Liver (tissue), 9 donors: ENCODE results near the gene B3GNT3. TPM values are rescaled to one million over a fixed set of nuclear protein-coding genes. Genes with fewer than 3 reads are reported as not detected.

Experiments used
- DNase-seq: peaks from one replicate; pipeline ENCODE4 v3.0.0-alpha.2; 2017; ENCODE audit warnings: low spot score
- H3K27ac ChIP-seq, 2 donors: one replicate each; pipeline ENCODE4 v1.7.0; 2013; ENCODE audit warnings: inconsistent platforms in 2 of 2, low read length in 2 of 2, control low read depth in 1 of 2, low read depth in 1 of 2, mild to moderate bottlenecking in 1 of 2
- H3K27me3 ChIP-seq, 4 donors: one replicate each; pipeline versions ENCODE4 v1.6.1 to v1.7.0; 2013; ENCODE audit warnings: low read length in 3 of 4, inconsistent platforms in 1 of 4, mild to moderate bottlenecking in 1 of 4, moderate library complexity in 1 of 4; ENCODE audit not compliant: control insufficient read depth in 4 of 4, insufficient read depth in 4 of 4
- H3K36me3 ChIP-seq, 4 donors: one replicate each; pipeline versions ENCODE4 v1.6.1 to v1.7.0; 2013; ENCODE audit warnings: low read length in 3 of 4, mild to moderate bottlenecking in 3 of 4, low read depth in 1 of 4, moderate library complexity in 1 of 4; ENCODE audit not compliant: control insufficient read depth in 4 of 4, insufficient read depth in 3 of 4
- H3K4me1 ChIP-seq, 4 donors: one replicate each; pipeline versions ENCODE4 v1.6.1 to v1.7.0; 2013; ENCODE audit warnings: low read length in 3 of 4, mild to moderate bottlenecking in 3 of 4, moderate library complexity in 1 of 4; ENCODE audit not compliant: control insufficient read depth in 4 of 4, insufficient read depth in 4 of 4
- H3K4me3 ChIP-seq, 3 donors: one replicate each; pipeline versions ENCODE4 v1.6.1 to v1.7.0; 2013; ENCODE audit warnings: low read length in 3 of 3, control low read depth in 1 of 3, low read depth in 1 of 3, mild to moderate bottlenecking in 1 of 3
- H3K9ac ChIP-seq, 2 donors: one replicate each; pipeline ENCODE4 v1.7.0; 2013; ENCODE audit warnings: low read length in 2 of 2, mild to moderate bottlenecking in 2 of 2, moderate library complexity in 2 of 2, control low read depth in 1 of 2, low read depth in 1 of 2
- H3K9me3 ChIP-seq, 4 donors: one replicate each; pipeline versions ENCODE4 v1.6.1 to v1.7.0; 2013; ENCODE audit warnings: low read length in 3 of 4; ENCODE audit not compliant: control insufficient read depth in 4 of 4
- EGR1 ChIP-seq, 2 donors: IDR thresholded peaks; 2 replicates each; pipeline ENCODE4 v1.6.1; 2016 to 2018; ENCODE audit warnings: antibody characterized with exemption in 2 of 2, low read depth in 2 of 2
- FOXA1 ChIP-seq: IDR thresholded peaks from 2 replicates; pipeline ENCODE4 v1.6.1; 2016; ENCODE audit warnings: antibody characterized with exemption
- GABPA ChIP-seq, 2 donors: IDR thresholded peaks in 1 of 2; conservative IDR thresholded peaks in 1 of 2; 2 replicates each; pipeline ENCODE4 v1.6.1; 2016; ENCODE audit warnings: antibody characterized with exemption in 2 of 2, mild to moderate bottlenecking in 1 of 2, moderate library complexity in 1 of 2
- HNF4G ChIP-seq: IDR thresholded peaks from 2 replicates; pipeline ENCODE4 v1.6.1; 2016; ENCODE audit warnings: antibody characterized with exemption
- JUND ChIP-seq, 2 donors: IDR thresholded peaks; 2 replicates each; pipeline ENCODE4 v1.6.1; 2016; ENCODE audit warnings: antibody characterized with exemption in 2 of 2
- NR2F2 ChIP-seq: IDR thresholded peaks from 2 replicates; pipeline ENCODE4 v1.6.1; 2016; ENCODE audit warnings: antibody characterized with exemption
- RAD21 ChIP-seq, 2 donors: IDR thresholded peaks; 2 replicates each; pipeline ENCODE4 v1.6.1; 2016; ENCODE audit warnings: antibody characterized with exemption in 2 of 2, mild to moderate bottlenecking in 2 of 2
- RXRA ChIP-seq, 2 donors: IDR thresholded peaks; 2 replicates each; pipeline ENCODE4 v1.6.1; 2017 to 2018; ENCODE audit warnings: antibody characterized with exemption in 2 of 2, mild to moderate bottlenecking in 1 of 2
- SP1 ChIP-seq: IDR thresholded peaks from 2 replicates; pipeline ENCODE4 v1.6.1; 2018; ENCODE audit warnings: antibody characterized with exemption, mild to moderate bottlenecking
- TAF1 ChIP-seq: conservative IDR thresholded peaks from 2 replicates; pipeline ENCODE4 v1.6.1; 2016; ENCODE audit warnings: antibody characterized with exemption, mild to moderate bottlenecking
- YY1 ChIP-seq: IDR thresholded peaks from 2 replicates; pipeline ENCODE4 v1.6.1; 2016; ENCODE audit warnings: antibody characterized with exemption, mild to moderate bottlenecking
- WGBS: extraction: QIAGEN DNeasy Blood & Tissue Kit; methylation state at CpG from one replicate; pipeline ENCODE4 v1.1.7; 2013; 5-methylcytosine and 5-hydroxymethylcytosine counted together
- polyA plus RNA-seq, 2 donors: library from polyadenylated mRNA; stranded (reverse) in 1 of 2; unstranded in 1 of 2; fragments of 200-250 nt in 1 of 2; fragments of >200 nt in 1 of 2; fragmentation: Nextera tagmentation in 1 of 2; extraction: Ambion mirVana in 1 of 2; gene quantifications; one replicate each; pipeline versions ENCODE4 v1.2.1 to v1.2.3, GENCODE V29; 2013 to 2015
- total RNA-seq, 2 donors: library from RNA; depleted of rRNA; stranded (reverse); fragments of >200 nt; gene quantifications; one replicate each; pipeline ENCODE4 v1.2.3, GENCODE V29; 2014
- TF ChIP-seq, protein P1 (sequence below): fragments of 150-350 bp; IDR thresholded peaks from 2 replicates; pipeline ENCODE4 v1.5.1; 2017; ENCODE audit warnings: improper control_type of control experiment, low read depth, low read length; ENCODE audit not compliant: missing input control
- TF ChIP-seq, protein P2 (sequence below): IDR thresholded peaks from 2 replicates; pipeline ENCODE4 v1.6.1; 2016; ENCODE audit warnings: antibody characterized with exemption
- TF ChIP-seq, protein P3 (sequence below): IDR thresholded peaks from 2 replicates; pipeline ENCODE4 v1.6.1; 2016; ENCODE audit warnings: antibody characterized with exemption
- TF ChIP-seq, protein P4 (sequence below): IDR thresholded peaks from 2 replicates; pipeline ENCODE4 v1.6.1; 2016; ENCODE audit warnings: antibody characterized with exemption
- TF ChIP-seq, protein P5 (sequence below): IDR thresholded peaks from 2 replicates; pipeline ENCODE4 v1.6.1; 2016; ENCODE audit warnings: antibody characterized with exemption, mild to moderate bottlenecking
- donor health status: healthy.
- donor health status: healthy.
- donor health status: healthy.
- donor health status: healthy.
- donor health status: healthy.

Gene B3GNT3
- total and polyA plus RNA-seq, 4 donors = 0.14 to 2.1 (median 1.1) TPM

DNA sequence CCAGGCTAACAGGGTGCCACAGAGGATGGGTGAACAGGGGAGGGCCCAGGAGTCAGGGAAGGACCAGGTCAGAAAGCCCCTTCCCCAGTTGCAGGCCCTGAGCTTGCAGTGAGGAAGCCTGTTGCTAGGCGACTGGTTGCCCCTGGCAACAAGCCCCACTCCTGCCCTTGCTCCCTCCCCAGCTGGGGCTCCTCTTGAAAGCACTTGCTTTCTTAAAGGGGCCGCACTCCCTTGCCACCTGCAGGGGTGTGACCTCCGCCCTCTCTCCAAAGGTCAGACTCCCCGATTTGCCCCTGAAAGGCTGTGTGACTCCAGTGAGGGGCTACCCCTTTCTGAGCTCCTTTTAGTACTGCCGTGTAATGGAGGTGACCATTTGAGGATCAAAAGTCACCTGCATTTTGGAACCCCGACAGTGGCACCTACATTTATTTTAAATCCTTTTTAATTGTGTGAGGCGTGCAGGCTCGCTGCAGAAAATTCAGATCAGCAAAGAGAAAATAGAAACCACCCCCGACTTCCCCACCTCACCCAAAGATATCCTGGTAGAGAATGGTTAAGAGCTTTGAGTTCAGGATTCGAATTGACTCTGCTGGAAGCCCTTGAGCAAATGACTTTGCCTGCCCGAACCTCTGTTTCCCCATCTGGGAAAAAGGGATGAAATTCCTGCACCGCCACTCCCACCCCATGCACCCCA is 38.8 kb upstream of the B3GNT3 start:
- Histone ChIP-seq H3K36me3 (no peaks in the 10 kb centered on the region), H3K27ac (no peak overlapping the region), H3K27me3 (peaks cover 0 to 2% (median 0%) of the 10 kb centered on the region in 4 donors), H3K4me1 (peaks cover 0 to 4% (median 0%) of the 10 kb centered on the region in 4 donors), H3K9ac (no peak overlapping the region), H3K4me3 (no peak overlapping the region), H3K9me3 (no peaks in the 10 kb centered on the region)
- 55% methylated on average over 12 of the region's 12 CpGs for WGBS
- TF ChIP-seq, protein P1, sequence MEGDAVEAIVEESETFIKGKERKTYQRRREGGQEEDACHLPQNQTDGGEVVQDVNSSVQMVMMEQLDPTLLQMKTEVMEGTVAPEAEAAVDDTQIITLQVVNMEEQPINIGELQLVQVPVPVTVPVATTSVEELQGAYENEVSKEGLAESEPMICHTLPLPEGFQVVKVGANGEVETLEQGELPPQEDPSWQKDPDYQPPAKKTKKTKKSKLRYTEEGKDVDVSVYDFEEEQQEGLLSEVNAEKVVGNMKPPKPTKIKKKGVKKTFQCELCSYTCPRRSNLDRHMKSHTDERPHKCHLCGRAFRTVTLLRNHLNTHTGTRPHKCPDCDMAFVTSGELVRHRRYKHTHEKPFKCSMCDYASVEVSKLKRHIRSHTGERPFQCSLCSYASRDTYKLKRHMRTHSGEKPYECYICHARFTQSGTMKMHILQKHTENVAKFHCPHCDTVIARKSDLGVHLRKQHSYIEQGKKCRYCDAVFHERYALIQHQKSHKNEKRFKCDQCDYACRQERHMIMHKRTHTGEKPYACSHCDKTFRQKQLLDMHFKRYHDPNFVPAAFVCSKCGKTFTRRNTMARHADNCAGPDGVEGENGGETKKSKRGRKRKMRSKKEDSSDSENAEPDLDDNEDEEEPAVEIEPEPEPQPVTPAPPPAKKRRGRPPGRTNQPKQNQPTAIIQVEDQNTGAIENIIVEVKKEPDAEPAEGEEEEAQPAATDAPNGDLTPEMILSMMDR = no peak
- TF ChIP-seq EGR1 (IDR thresholded peaks at IDR 0.05; ENCODE audit: low read depth in 2 of 2) = no peak
- no peak for TF ChIP-seq HNF4G
- no peak for TF ChIP-seq TAF1
- no peak for TF ChIP-seq NR2F2
- TF ChIP-seq, protein P2, sequence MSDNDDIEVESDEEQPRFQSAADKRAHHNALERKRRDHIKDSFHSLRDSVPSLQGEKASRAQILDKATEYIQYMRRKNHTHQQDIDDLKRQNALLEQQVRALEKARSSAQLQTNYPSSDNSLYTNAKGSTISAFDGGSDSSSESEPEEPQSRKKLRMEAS = no peak
- TF ChIP-seq, protein P3, sequence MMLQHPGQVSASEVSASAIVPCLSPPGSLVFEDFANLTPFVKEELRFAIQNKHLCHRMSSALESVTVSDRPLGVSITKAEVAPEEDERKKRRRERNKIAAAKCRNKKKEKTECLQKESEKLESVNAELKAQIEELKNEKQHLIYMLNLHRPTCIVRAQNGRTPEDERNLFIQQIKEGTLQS = no peak
- no peak for TF ChIP-seq YY1
- TF ChIP-seq, protein P4, sequence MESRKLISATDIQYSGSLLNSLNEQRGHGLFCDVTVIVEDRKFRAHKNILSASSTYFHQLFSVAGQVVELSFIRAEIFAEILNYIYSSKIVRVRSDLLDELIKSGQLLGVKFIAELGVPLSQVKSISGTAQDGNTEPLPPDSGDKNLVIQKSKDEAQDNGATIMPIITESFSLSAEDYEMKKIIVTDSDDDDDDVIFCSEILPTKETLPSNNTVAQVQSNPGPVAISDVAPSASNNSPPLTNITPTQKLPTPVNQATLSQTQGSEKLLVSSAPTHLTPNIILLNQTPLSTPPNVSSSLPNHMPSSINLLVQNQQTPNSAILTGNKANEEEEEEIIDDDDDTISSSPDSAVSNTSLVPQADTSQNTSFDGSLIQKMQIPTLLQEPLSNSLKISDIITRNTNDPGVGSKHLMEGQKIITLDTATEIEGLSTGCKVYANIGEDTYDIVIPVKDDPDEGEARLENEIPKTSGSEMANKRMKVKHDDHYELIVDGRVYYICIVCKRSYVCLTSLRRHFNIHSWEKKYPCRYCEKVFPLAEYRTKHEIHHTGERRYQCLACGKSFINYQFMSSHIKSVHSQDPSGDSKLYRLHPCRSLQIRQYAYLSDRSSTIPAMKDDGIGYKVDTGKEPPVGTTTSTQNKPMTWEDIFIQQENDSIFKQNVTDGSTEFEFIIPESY = no peak
- no peak for TF ChIP-seq SP1
- TF ChIP-seq RXRA (IDR thresholded peaks at IDR 0.05) = no peak
- no peak for DNase-seq

DNA sequence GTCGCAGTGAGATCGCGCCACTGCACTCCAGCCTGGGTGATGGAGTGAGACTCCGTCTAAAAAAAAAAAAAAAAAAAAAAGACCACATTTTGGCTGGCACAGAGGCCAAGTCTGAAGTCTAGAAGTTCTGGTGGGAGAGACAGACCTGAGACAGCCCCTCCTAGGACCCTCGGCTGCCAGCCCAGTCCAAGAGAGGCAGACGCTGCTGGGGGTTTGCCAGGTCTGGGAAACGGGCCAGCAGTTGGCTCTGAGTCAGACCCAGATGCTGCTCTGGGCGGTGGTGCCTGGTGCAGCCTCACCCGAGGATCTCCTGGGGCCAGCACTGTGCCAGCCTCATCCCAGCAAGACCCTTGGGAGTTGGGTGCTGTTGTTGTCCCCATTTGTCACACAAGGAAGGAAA is 37.8 kb upstream of the B3GNT3 start:
- Histone ChIP-seq H3K36me3 (no peaks in the 10 kb centered on the region), H3K9me3 (no peaks in the 10 kb centered on the region), H3K4me1 (peaks cover 0 to 4% (median 0%) of the 10 kb centered on the region in 4 donors), H3K9ac (no peak overlapping the region), H3K27ac (no peak overlapping the region), H3K4me3 (no peak overlapping the region), H3K27me3 (peaks cover 0 to 2% (median 0%) of the 10 kb centered on the region in 4 donors)
- 38% methylated on average over 9 of the region's 9 CpGs for WGBS
- TF ChIP-seq HNF4G (no peak), SP1 (no peak), FOXA1 (no peak), RAD21 (IDR thresholded peaks at IDR 0.05) (no peak), JUND (IDR thresholded peaks at IDR 0.05) (no peak), EGR1 (IDR thresholded peaks at IDR 0.05; ENCODE audit: low read depth in 2 of 2) (no peak), GABPA (IDR thresholded peaks at IDR 0.05 in 1 of 2, conservative IDR thresholded peaks at IDR 0.05 in 1 of 2) (no peak)
- TF ChIP-seq, protein P3 = no peak
- TF ChIP-seq, protein P2 = no peak
- TF ChIP-seq, protein P5, sequence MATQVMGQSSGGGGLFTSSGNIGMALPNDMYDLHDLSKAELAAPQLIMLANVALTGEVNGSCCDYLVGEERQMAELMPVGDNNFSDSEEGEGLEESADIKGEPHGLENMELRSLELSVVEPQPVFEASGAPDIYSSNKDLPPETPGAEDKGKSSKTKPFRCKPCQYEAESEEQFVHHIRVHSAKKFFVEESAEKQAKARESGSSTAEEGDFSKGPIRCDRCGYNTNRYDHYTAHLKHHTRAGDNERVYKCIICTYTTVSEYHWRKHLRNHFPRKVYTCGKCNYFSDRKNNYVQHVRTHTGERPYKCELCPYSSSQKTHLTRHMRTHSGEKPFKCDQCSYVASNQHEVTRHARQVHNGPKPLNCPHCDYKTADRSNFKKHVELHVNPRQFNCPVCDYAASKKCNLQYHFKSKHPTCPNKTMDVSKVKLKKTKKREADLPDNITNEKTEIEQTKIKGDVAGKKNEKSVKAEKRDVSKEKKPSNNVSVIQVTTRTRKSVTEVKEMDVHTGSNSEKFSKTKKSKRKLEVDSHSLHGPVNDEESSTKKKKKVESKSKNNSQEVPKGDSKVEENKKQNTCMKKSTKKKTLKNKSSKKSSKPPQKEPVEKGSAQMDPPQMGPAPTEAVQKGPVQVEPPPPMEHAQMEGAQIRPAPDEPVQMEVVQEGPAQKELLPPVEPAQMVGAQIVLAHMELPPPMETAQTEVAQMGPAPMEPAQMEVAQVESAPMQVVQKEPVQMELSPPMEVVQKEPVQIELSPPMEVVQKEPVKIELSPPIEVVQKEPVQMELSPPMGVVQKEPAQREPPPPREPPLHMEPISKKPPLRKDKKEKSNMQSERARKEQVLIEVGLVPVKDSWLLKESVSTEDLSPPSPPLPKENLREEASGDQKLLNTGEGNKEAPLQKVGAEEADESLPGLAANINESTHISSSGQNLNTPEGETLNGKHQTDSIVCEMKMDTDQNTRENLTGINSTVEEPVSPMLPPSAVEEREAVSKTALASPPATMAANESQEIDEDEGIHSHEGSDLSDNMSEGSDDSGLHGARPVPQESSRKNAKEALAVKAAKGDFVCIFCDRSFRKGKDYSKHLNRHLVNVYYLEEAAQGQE = no peak
- DNase-seq = no peak
